H9 (cell line): ENCODE data around the gene MYO5B. TPM values are rescaled to one million over a fixed set of nuclear protein-coding genes. Genes with fewer than 3 reads are reported as not detected.

Experiments used
- DNase-seq: peaks from one replicate; pipeline ENCODE4 v3.0.0-alpha.2; 2017
- H2AFZ ChIP-seq: one replicate; pipeline ENCODE4 v1.6.1; 2013; ENCODE audit warnings: mild to moderate bottlenecking, low read length, control low read depth, moderate library complexity
- H2AK5ac ChIP-seq: 2 replicates; pipeline ENCODE4 v1.6.1; 2013; ENCODE audit warnings: low read length, control low read depth, mixed read lengths; ENCODE audit not compliant: insufficient read length
- H2BK120ac ChIP-seq: one replicate; pipeline ENCODE4 v1.6.1; 2013; ENCODE audit warnings: low read depth, mild to moderate bottlenecking, low read length, control low read depth, inconsistent platforms; ENCODE audit not compliant: poor library complexity, severe bottlenecking
- H2BK12ac ChIP-seq: 2 replicates; pipeline ENCODE4 v1.6.1; 2013; ENCODE audit warnings: low read length, control low read depth, mixed read lengths, low read depth; ENCODE audit not compliant: insufficient read length
- H2BK15ac ChIP-seq: 2 replicates; pipeline ENCODE4 v1.6.1; 2013; ENCODE audit warnings: low read depth, low read length, control low read depth
- H2BK20ac ChIP-seq: one replicate; pipeline ENCODE4 v1.6.1; 2013; ENCODE audit warnings: low read depth, mild to moderate bottlenecking, low read length, control low read depth, inconsistent platforms; ENCODE audit not compliant: poor library complexity, severe bottlenecking
- H2BK5ac ChIP-seq: 2 replicates; pipeline ENCODE4 v1.6.1; 2013; ENCODE audit warnings: low read length, control low read depth, mixed read lengths; ENCODE audit not compliant: insufficient read length
- H3K14ac ChIP-seq: 2 replicates; pipeline ENCODE4 v1.6.1; 2013; ENCODE audit warnings: low read length, control low read depth; ENCODE audit not compliant: insufficient read depth
- H3K18ac ChIP-seq: 2 replicates; pipeline ENCODE4 v1.6.1; 2013; ENCODE audit warnings: low read depth, mild to moderate bottlenecking, mixed read lengths, low read length, control low read depth; ENCODE audit not compliant: insufficient read length
- H3K23ac ChIP-seq: 2 replicates; pipeline ENCODE4 v1.6.1; 2013; ENCODE audit warnings: low read length, control low read depth, mixed read lengths, low read depth; ENCODE audit not compliant: insufficient read length
- H3K23me2 ChIP-seq: 2 replicates; pipeline ENCODE4 v1.6.1; 2013; ENCODE audit warnings: low read depth, mild to moderate bottlenecking, mixed read lengths, low read length, control low read depth; ENCODE audit not compliant: insufficient read length, poor library complexity, severe bottlenecking
- H3K27ac ChIP-seq: 2 replicates; pipeline ENCODE4 v1.5.1; 2013; ENCODE audit warnings: low read length, control low read depth, mixed read lengths, low read depth; ENCODE audit not compliant: insufficient read length
- H3K27me3 ChIP-seq: 2 replicates; pipeline ENCODE4 v1.6.1; 2013; ENCODE audit warnings: low read length, control low read depth, inconsistent platforms; ENCODE audit not compliant: insufficient read depth
- H3K4ac ChIP-seq: 2 replicates; pipeline ENCODE4 v1.6.1; 2013; ENCODE audit warnings: low read depth, mild to moderate bottlenecking, control low read depth, inconsistent platforms, low read length, moderate library complexity
- H3K4me1 ChIP-seq: 2 replicates; pipeline ENCODE4 v1.6.1; 2013; ENCODE audit warnings: low read length, control low read depth, inconsistent platforms; ENCODE audit not compliant: insufficient read depth
- H3K4me2 ChIP-seq: 2 replicates; pipeline ENCODE4 v1.6.1; 2013; ENCODE audit warnings: low read length, control low read depth, mixed read lengths; ENCODE audit not compliant: insufficient read length, insufficient read depth
- H3K56ac ChIP-seq: 2 replicates; pipeline ENCODE4 v1.6.1; 2013; ENCODE audit warnings: low read depth, mild to moderate bottlenecking, mixed read lengths, low read length, control low read depth; ENCODE audit not compliant: insufficient read length
- H3K79me1 ChIP-seq: 2 replicates; pipeline ENCODE4 v1.6.1; 2013; ENCODE audit warnings: low read depth, mild to moderate bottlenecking, moderate library complexity, low read length, control low read depth, inconsistent platforms; ENCODE audit not compliant: insufficient read depth, poor library complexity, severe bottlenecking
- H3K79me2 ChIP-seq: 2 replicates; pipeline ENCODE4 v1.6.1; 2013; ENCODE audit warnings: low read length, control low read depth, inconsistent platforms; ENCODE audit not compliant: insufficient read depth
- H3K9ac ChIP-seq: 2 replicates; pipeline ENCODE4 v1.6.1; 2013; ENCODE audit warnings: low read length, control low read depth, mixed read lengths; ENCODE audit not compliant: insufficient read length; ENCODE audit errors: extremely low read depth
- H3K9me3 ChIP-seq: one replicate; pipeline ENCODE4 v1.6.1; 2013; ENCODE audit warnings: low read depth, low read length, inconsistent platforms; ENCODE audit not compliant: control insufficient read depth
- H3T11ph ChIP-seq: one replicate; pipeline ENCODE4 v1.6.1; 2013; ENCODE audit warnings: mild to moderate bottlenecking, low read length, control low read depth, inconsistent platforms
- H4K20me1 ChIP-seq: one replicate; pipeline ENCODE4 v1.6.1; 2013; ENCODE audit not compliant: control insufficient read depth, insufficient read length, insufficient read depth
- H4K5ac ChIP-seq: 2 replicates; pipeline ENCODE4 v1.6.1; 2013; ENCODE audit warnings: low read depth, mild to moderate bottlenecking, mixed read lengths, low read length, control low read depth; ENCODE audit not compliant: insufficient read length
- H4K8ac ChIP-seq: replicated peaks from 2 replicates; pipeline ENCODE4 v1.6.1; 2013; ENCODE audit warnings: low read length, control low read depth, mixed read lengths, low read depth; ENCODE audit not compliant: insufficient read length
- H4K91ac ChIP-seq: 2 replicates; pipeline ENCODE4 v1.6.1; 2013; ENCODE audit warnings: low read depth, mild to moderate bottlenecking, moderate library complexity, mixed read lengths, low read length, control low read depth; ENCODE audit not compliant: insufficient read length
- H3K27ac Mint-ChIP-seq, 3 experiments: 2 replicates in 2 of 3; 3 replicates in 1 of 3; pipeline ENCODE4 v1.8.0; 2020 to 2021; ENCODE audit warnings: mixed read lengths in 3 of 3, mild to moderate bottlenecking in 1 of 3, moderate library complexity in 1 of 3
- H3K27me3 Mint-ChIP-seq: 2 replicates; pipeline ENCODE4 v1.8.0; 2021; ENCODE audit warnings: low read depth, mild to moderate bottlenecking, moderate library complexity, mixed read lengths
- H3K36me3 Mint-ChIP-seq, 3 experiments: 2 replicates in 2 of 3; 3 replicates in 1 of 3; pipeline ENCODE4 v1.8.0; 2020 to 2021; ENCODE audit warnings: low read depth in 3 of 3, mixed read lengths in 3 of 3; ENCODE audit not compliant: insufficient read depth in 1 of 3
- H3K4me1 Mint-ChIP-seq, 2 experiments: 2 replicates each; pipeline ENCODE4 v1.8.0; 2020; ENCODE audit warnings: mixed read lengths in 2 of 2
- H3K4me3 Mint-ChIP-seq, 2 experiments: 2 replicates in 1 of 2; 3 replicates in 1 of 2; pipeline ENCODE4 v1.8.0; 2020 to 2021; ENCODE audit warnings: mild to moderate bottlenecking in 2 of 2, mixed read lengths in 2 of 2, moderate library complexity in 1 of 2
- H3K9me3 Mint-ChIP-seq, 2 experiments: 2 replicates in 1 of 2; 3 replicates in 1 of 2; pipeline ENCODE4 v1.8.0; 2020; ENCODE audit warnings: mild to moderate bottlenecking in 2 of 2, mixed read lengths in 2 of 2, moderate library complexity in 1 of 2
- CTCF ChIP-seq: fragments of 200-600 bp; sonication (generic); conservative IDR thresholded peaks from 3 replicates; pipeline ENCODE4 v1.8.0; 2021; ENCODE audit warnings: antibody characterized with exemption, mild to moderate bottlenecking
- WGBS: extraction: QIAGEN DNeasy Blood & Tissue Kit; methylation state at CpG from one replicate; pipeline ENCODE4 v1.1.7; 2013; ENCODE audit warnings: missing lambda C conversion rate, low lambda C conversion rate, mixed read lengths; ENCODE audit not compliant: insufficient read length; ENCODE audit errors: extremely low coverage; 5-methylcytosine and 5-hydroxymethylcytosine counted together
- total RNA-seq: library from RNA; stranded (reverse); gene quantifications from 2 replicates; pipeline ENCODE4 v1.2.1, GENCODE V29; 2021

The MYO5B gene
- total RNA-seq, 1 experiment from 2014 or later, result 9.3 TPM

- Histone ChIP-seq H3K4ac (no peak overlapping the region), H3K23ac (no peak overlapping the region), H3K27ac (no peak overlapping the region), H3K9ac (no peak overlapping the region), H3K23me2 (no peaks in the 10 kb centered on the region), H3K18ac (no peak overlapping the region), H2AK5ac (no peak overlapping the region), H3K27me3 (no peaks in the 10 kb centered on the region), H3T11ph (no peak overlapping the region), H4K20me1 (peaks cover 3% of the 10 kb centered on the region), H2BK120ac (no peak overlapping the region), H3K4me2 (no peak overlapping the region), H2BK12ac (no peak overlapping the region), H2BK15ac (no peak overlapping the region), H3K56ac (no peak overlapping the region), H4K5ac (no peak overlapping the region), H3K14ac (no peak overlapping the region), H4K8ac (no peak overlapping the region), H2BK20ac (no peak overlapping the region), H2AFZ (no peak overlapping the region), H2BK5ac (no peak overlapping the region), H4K91ac (no peak overlapping the region), H3K4me1 (no peaks in the 10 kb centered on the region), H3K9me3 (no peaks in the 10 kb centered on the region), H3K79me2 (no peaks in the 10 kb centered on the region), H3K79me1 (no peaks in the 10 kb centered on the region)
- peaks cover 0 to 5% of the 10 kb centered on the region in 2 experiments; a peak in 1 of 4 replicates for H3K4me1 Mint-ChIP-seq
- no peaks in the 10 kb centered on the region for H3K27me3 Mint-ChIP-seq
- no peak overlapping the region for H3K4me3 Mint-ChIP-seq
- no peak for DNase-seq
- no peak overlapping the region; a peak in 1 of 7 replicates for H3K27ac Mint-ChIP-seq
- peaks cover 7 to 14% of the 10 kb centered on the region in 2 experiments; a peak in 4 of 5 replicates for H3K9me3 Mint-ChIP-seq
- no peak for TF ChIP-seq CTCF
- no CpG with 5 or more reads among the region's 2 CpGs for WGBS
- peaks cover 4 to 15% (median 12%) of the 10 kb centered on the region in 3 experiments; a peak in 6 of 7 replicates for H3K36me3 Mint-ChIP-seq
Measured at GRCh38 chr18:49924293-49924983, 270.5 kb downstream of the MYO5B start.
